Gastrocnemius medialis (tissue), 4 donors: ENCODE data around the gene MRC1.

Experiments
- CTCF ChIP-seq, 5 experiments: fragments of 450-650 bp in 3 of 5; fragments of 200-600 bp in 2 of 5; sonication (generic) in 2 of 5; IDR thresholded peaks in 4 of 5; conservative IDR thresholded peaks in 1 of 5; 1 replicate in 4 of 5; 2 replicates in 1 of 5; pipeline ENCODE4 v1.5.1; 2016 to 2019; ENCODE audit warnings: antibody characterized with exemption in 5 of 5, mild to moderate bottlenecking in 3 of 5, moderate library complexity in 3 of 5
- POLR2A ChIP-seq, 2 donors: fragments of 450-650 bp; IDR thresholded peaks; one replicate each; pipeline ENCODE4 v1.6.1; 2017; ENCODE audit warnings: antibody characterized with exemption in 2 of 2, mild to moderate bottlenecking in 2 of 2, moderate library complexity in 2 of 2

GRCh38 chr10:17764142-17764541 is 45.0 kb upstream of the MRC1 start:
- TF ChIP-seq CTCF (IDR thresholded peaks at IDR 0.05 in 4 of 5, conservative IDR thresholded peaks at IDR 0.05 in 1 of 5), result no peak
- no peak for TF ChIP-seq POLR2A (IDR thresholded peaks at IDR 0.05)
